Measurements from ENCODE around the gene AQP6. TPM values are rescaled to one million over a fixed set of nuclear protein-coding genes. Genes with fewer than 3 reads are reported as not detected.

AQP6 gene
- total and polyA plus RNA-seq, 8 donors, result 0.06 to 0.31 (median 0.14) TPM; not detected in 4

GRCh38 chr12:49949866-49950265 lies 22.9 kb upstream of the AQP6 start:
- WGBS, 2 donors, result 84 to 88% methylated on average over 3 of the region's 3 CpGs
- no peak for DNase-seq
- Histone ChIP-seq H3K4me3 (no peak overlapping the region), H3K4me1 (peaks cover 0 to 3% (median 0%) of the 10 kb centered on the region in 3 donors), H3K27ac (no peak overlapping the region), H3K36me3 (no peaks in the 10 kb centered on the region), H3K27me3 (no peaks in the 10 kb centered on the region), H3K9me3 (no peaks in the 10 kb centered on the region)
- FAIRE-seq, result no peak
- TF ChIP-seq CTCF (IDR thresholded peaks at IDR 0.05), result no peak
- ATAC-seq, result no peak
- intact Hi-C loops (cut with DNase I), result no loop called here

- no peak for TF ChIP-seq CTCF (IDR thresholded peaks at IDR 0.05)
- DNase-seq (no peak), ATAC-seq (no peak), FAIRE-seq (no peak)
- Histone ChIP-seq H3K4me1 (peaks cover 0 to 3% (median 0%) of the 10 kb centered on the region in 3 donors), H3K36me3 (no peaks in the 10 kb centered on the region), H3K9me3 (no peaks in the 10 kb centered on the region), H3K27me3 (no peaks in the 10 kb centered on the region), H3K27ac (no peak within 1 kb of the TSS), H3K4me3 (no peak within 1 kb of the TSS)
- WGBS, 2 donors, result 77 to 81% methylated on average over 27 to 32 of the region's 32 CpGs
- intact Hi-C loops (cut with DNase I), result no loop called here
Observed at GRCh38 chr12:49950273-49951251, 22.2 kb upstream of the AQP6 start, which contains the start of gene AQP2. Gene AQP2 (plus strand): TSS chr12:49950737. CDS start chr12:49950831, 94 bp downstream.

- no peaks in the 10 kb centered on the region for H3K9me3 ChIP-seq
- WGBS, 2 donors, result 78 to 86% methylated on average over 14 of the region's 14 CpGs
- DNase-seq (no peak), FAIRE-seq (no peak), ATAC-seq (no peak)
- no peak for TF ChIP-seq CTCF (IDR thresholded peaks at IDR 0.05)
- H3K4me3 ChIP-seq, result no peak overlapping the region
- no peaks in the 10 kb centered on the region for H3K27me3 ChIP-seq
- H3K36me3 ChIP-seq, result no peaks in the 10 kb centered on the region
- H3K4me1 ChIP-seq, result no peaks in the 10 kb centered on the region
- H3K27ac ChIP-seq, result no peak overlapping the region
- intact Hi-C loops (cut with DNase I), result no loop called here
Observed at GRCh38 chr12:49951411-49952240, 21.1 kb upstream of the AQP6 start.

- peak in 2 of 4 donors; percentile 51 to 60 for ATAC-seq
- Histone ChIP-seq H3K9me3 (no peaks in the 10 kb centered on the region), H3K4me1 (no peaks in the 10 kb centered on the region), H3K4me3 (no peak overlapping the region), H3K27me3 (no peaks in the 10 kb centered on the region), H3K36me3 (no peaks in the 10 kb centered on the region), H3K27ac (no peak overlapping the region)
- no peak for TF ChIP-seq CTCF (IDR thresholded peaks at IDR 0.05)
- FAIRE-seq, result no peak
- DNase-seq, result peak in 2 of 6 donors; percentile 12 to 29
- WGBS, 2 donors, result 11 to 15% methylated on average over 1 of the region's 1 CpG
- intact Hi-C loops (cut with DNase I), result no loop called here
Observed at GRCh38 chr12:49952391-49953055, 20.2 kb upstream of the AQP6 start.
